HUES64 (cell line): ENCODE results near the gene BTAF1.

Experiments used
- H3K27ac ChIP-seq: 2 replicates; pipeline ENCODE4 v1.7.0; 2013; ENCODE audit warnings: low read depth, low read length, inconsistent platforms
- H3K27me3 ChIP-seq: 2 replicates; pipeline ENCODE4 v1.6.1; 2013; ENCODE audit warnings: mild to moderate bottlenecking, low read length; ENCODE audit not compliant: insufficient read depth
- H3K36me3 ChIP-seq: 2 replicates; pipeline ENCODE4 v1.6.1; 2013; ENCODE audit warnings: mild to moderate bottlenecking, low read length; ENCODE audit not compliant: insufficient read depth
- H3K4me1 ChIP-seq: 2 replicates; pipeline ENCODE4 v1.6.1; 2013; ENCODE audit warnings: mild to moderate bottlenecking, low read length, moderate library complexity; ENCODE audit not compliant: insufficient read depth
- H3K4me3 ChIP-seq: 2 replicates; pipeline ENCODE4 v1.5.1; 2013; ENCODE audit warnings: mild to moderate bottlenecking, low read length, moderate library complexity
- H3K9ac ChIP-seq: 2 replicates; pipeline ENCODE4 v1.6.1; 2013; ENCODE audit warnings: mild to moderate bottlenecking, low read depth, low read length
- H3K9me3 ChIP-seq: 2 replicates; pipeline ENCODE4 v1.6.1; 2013; ENCODE audit warnings: low read depth, low read length; ENCODE audit not compliant: insufficient read depth
- WGBS: fragments of 150-250, 120-280 bp; methylation state at CpG from one replicate; pipeline ENCODE4 v1.1.7; 2013; ENCODE audit warnings: missing lambda C conversion rate; 5-methylcytosine and 5-hydroxymethylcytosine counted together

Gene BTAF1

DNA sequence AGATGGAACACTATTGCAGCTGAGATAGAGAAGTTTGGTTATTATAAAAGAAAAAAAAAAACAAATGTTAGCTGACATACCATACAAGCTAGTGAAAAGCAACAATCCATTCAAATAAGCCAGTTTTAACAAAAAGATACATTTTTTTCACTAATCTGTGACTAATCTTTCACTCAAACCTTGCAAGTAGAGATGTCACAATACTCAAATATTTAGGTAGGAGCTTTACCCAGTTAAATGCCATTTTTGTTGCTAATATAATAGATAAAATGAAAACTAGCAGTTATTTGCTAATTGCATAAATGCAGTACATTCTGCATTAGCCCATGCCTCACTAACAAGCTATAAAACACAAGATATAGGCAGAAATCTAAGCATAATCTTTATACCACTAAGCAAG lies 123.6 kb downstream of the BTAF1 start:
- H3K9ac ChIP-seq, result no peak overlapping the region
- no peaks in the 10 kb centered on the region for H3K36me3 ChIP-seq
- H3K4me1 ChIP-seq, result peaks cover 8% of the 10 kb centered on the region; the same call in 1 of the 2 replicates
- no peak overlapping the region for H3K4me3 ChIP-seq
- H3K27ac ChIP-seq, result no peak overlapping the region
- peaks cover 6% of the 10 kb centered on the region; the same call in 1 of the 2 replicates for H3K27me3 ChIP-seq
- no peaks in the 10 kb centered on the region for H3K9me3 ChIP-seq

DNA sequence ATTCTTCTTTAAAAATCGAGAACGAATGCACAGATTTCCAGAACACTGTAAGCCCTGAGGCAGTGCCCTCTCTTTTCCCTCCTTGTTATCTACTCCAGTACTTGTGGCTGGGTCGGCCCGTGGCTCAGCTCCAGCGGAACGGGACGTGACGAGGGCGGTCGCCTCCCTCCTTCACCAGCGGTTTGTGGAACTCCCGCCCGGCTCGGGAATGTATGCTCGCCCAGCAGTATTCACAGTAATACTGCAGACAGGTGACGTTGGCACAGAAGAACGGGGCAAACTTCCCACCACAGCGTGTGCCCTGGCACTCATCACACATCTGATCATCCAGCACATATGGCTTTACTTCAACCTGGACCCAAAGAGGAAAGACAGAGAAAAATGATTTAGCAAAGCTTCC lies 128.5 kb downstream of the BTAF1 start:
- Histone ChIP-seq H3K9ac (no peak overlapping the region), H3K27ac (no peak overlapping the region), H3K4me1 (no peaks in the 10 kb centered on the region), H3K36me3 (no peaks in the 10 kb centered on the region), H3K27me3 (no peaks in the 10 kb centered on the region), H3K9me3 (no peaks in the 10 kb centered on the region), H3K4me3 (no peak overlapping the region)
- 95% methylated on average over 18 of the region's 18 CpGs for WGBS

DNA sequence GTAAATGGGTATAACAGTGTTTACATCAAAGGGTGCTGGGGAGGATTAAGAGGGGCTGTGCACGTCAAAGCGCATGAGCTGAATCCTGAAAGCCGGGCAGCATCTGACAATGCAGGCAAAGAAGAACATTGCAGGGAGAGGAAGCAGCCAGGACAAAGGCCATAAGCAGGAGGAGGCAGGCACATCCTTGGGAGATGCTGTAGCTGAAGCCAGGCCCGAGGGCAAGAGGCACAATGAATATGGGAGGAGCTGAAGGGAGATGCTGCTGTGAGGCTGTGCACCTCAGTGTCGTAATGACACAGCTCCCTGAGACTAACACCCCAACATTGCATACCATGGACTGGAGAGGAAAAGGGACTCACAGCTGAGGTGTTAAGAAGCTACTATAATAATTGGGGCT lies 129.2 kb downstream of the BTAF1 start:
- no peaks in the 10 kb centered on the region for H3K4me1 ChIP-seq
- no peak overlapping the region for H3K4me3 ChIP-seq
- H3K27me3 ChIP-seq, result no peaks in the 10 kb centered on the region
- no peak overlapping the region for H3K9ac ChIP-seq
- no peaks in the 10 kb centered on the region for H3K9me3 ChIP-seq
- H3K27ac ChIP-seq, result no peak overlapping the region
- H3K36me3 ChIP-seq, result no peaks in the 10 kb centered on the region
- WGBS, result 74% methylated on average over 4 of the region's 5 CpGs

DNA sequence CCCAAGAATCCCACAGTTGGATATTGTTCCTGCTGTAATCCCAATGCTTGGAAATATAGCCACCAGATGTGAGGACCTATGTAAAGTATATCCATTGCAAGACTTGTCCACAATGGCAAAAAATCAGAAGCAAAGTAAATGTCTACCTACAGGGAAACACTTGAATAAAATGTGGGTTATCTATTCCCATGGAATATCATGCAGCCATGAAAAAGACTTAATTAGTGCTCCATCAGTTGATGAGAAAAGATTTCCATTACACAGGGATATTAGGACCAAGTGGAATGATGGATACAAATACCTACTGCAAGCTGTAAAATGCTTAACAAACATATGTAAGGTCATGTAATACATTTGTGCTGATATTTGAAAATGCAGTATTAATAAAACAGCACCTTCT lies 131.2 kb downstream of the BTAF1 start:
- H3K27me3 ChIP-seq, result no peaks in the 10 kb centered on the region
- H3K36me3 ChIP-seq, result no peaks in the 10 kb centered on the region
- H3K4me1 ChIP-seq, result no peaks in the 10 kb centered on the region
- no peaks in the 10 kb centered on the region for H3K9me3 ChIP-seq
- no peak overlapping the region for H3K27ac ChIP-seq
- H3K4me3 ChIP-seq, result no peak overlapping the region
- no peak overlapping the region for H3K9ac ChIP-seq

DNA sequence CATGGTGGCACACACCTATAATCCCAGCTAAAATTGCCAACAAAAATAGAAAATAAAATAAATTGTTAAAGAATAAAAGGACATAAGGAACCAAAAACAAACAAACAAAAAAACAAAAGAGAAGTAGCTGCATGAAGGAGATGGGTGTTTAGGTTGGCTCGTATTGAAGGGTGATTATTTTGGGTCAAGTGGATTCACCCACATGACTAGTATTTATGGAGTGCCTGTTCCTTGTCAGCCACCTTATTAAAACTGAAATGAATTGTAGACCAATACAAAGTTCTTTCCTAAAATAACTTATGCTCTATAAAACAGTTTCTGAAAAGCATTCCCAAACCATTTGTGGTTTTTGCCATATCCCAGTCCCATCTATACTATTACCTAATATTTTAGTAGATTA lies 138.7 kb downstream of the BTAF1 start:
- H3K4me1 ChIP-seq, result no peaks in the 10 kb centered on the region
- H3K36me3 ChIP-seq, result no peaks in the 10 kb centered on the region
- no peak overlapping the region for H3K27ac ChIP-seq
- 78% methylated on average over 1 of the region's 1 CpG for WGBS
- H3K9ac ChIP-seq, result no peak overlapping the region
- H3K9me3 ChIP-seq, result no peaks in the 10 kb centered on the region
- no peak overlapping the region for H3K4me3 ChIP-seq
- no peaks in the 10 kb centered on the region for H3K27me3 ChIP-seq

DNA sequence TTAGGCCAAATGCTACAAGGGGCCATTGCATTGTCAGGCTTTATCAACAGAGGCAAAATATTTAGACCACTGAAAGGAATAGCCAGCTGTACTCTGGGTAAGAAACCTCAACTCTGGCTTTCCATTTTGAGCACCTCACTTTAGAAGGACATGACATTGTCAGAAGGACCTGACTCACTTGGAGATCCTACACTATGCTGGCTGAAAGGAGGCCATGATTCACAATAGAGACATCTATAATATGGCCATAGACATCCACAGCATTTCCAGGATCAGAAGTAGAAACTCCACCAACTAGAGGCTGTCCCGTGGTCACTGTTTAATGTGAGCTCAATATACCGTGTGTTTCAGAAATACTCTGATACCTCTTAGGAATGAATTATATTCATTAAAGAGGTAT lies 140.9 kb downstream of the BTAF1 start:
- Histone ChIP-seq H3K9ac (no peak overlapping the region), H3K27me3 (no peaks in the 10 kb centered on the region), H3K27ac (no peak overlapping the region), H3K9me3 (no peaks in the 10 kb centered on the region), H3K4me3 (no peak overlapping the region), H3K36me3 (no peaks in the 10 kb centered on the region), H3K4me1 (no peaks in the 10 kb centered on the region)
- WGBS, result 100% methylated on average over 1 of the region's 2 CpGs

DNA sequence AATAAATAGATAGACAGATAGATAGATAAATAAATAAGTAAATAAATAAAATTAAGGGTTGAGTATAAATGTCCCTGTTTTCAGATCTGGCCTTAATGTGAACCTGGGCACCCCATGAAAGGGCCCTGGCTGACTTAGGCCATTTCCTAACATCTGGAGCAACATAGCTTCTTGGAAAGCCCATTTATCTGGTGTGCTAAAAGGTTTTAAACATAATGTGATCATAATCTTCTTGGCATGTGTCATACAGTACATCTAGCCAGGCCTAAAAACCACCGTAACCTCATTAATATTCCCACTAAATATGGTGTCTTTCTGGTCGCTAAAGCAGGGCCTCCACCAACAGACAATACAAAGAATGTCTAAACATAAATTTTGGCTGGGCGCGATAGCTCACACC lies 142.8 kb downstream of the BTAF1 start:
- H3K36me3 ChIP-seq, result no peaks in the 10 kb centered on the region
- no peak overlapping the region for H3K4me3 ChIP-seq
- H3K27me3 ChIP-seq, result no peaks in the 10 kb centered on the region
- H3K4me1 ChIP-seq, result no peaks in the 10 kb centered on the region
- 98% methylated on average over 4 of the region's 4 CpGs for WGBS
- H3K9me3 ChIP-seq, result no peaks in the 10 kb centered on the region
- H3K27ac ChIP-seq, result no peak overlapping the region
- no peak overlapping the region for H3K9ac ChIP-seq

DNA sequence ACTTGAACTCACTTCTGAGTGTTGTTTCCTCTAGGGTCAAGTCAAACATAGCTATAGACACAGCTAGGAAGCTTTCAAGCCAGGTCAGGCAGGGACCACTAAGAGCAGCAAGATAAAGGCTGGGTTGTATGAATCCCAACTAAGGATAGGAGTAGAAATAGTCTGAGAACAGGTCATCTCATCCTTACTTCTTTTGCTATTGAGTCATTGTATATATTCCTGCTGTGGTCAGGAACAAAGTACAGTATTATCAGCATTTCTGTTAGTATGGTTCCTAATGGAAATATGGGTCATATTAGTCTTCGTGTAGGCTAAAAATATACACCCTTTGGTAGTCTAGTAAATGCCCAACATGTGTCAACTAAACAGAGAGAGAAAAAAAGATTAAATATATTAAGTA lies 145.3 kb downstream of the BTAF1 start:
- Histone ChIP-seq H3K27me3 (no peaks in the 10 kb centered on the region), H3K4me3 (no peak overlapping the region), H3K36me3 (no peaks in the 10 kb centered on the region), H3K27ac (no peak overlapping the region), H3K9ac (no peak overlapping the region), H3K9me3 (no peaks in the 10 kb centered on the region), H3K4me1 (no peaks in the 10 kb centered on the region)
- 100% methylated on average over 1 of the region's 1 CpG for WGBS

DNA sequence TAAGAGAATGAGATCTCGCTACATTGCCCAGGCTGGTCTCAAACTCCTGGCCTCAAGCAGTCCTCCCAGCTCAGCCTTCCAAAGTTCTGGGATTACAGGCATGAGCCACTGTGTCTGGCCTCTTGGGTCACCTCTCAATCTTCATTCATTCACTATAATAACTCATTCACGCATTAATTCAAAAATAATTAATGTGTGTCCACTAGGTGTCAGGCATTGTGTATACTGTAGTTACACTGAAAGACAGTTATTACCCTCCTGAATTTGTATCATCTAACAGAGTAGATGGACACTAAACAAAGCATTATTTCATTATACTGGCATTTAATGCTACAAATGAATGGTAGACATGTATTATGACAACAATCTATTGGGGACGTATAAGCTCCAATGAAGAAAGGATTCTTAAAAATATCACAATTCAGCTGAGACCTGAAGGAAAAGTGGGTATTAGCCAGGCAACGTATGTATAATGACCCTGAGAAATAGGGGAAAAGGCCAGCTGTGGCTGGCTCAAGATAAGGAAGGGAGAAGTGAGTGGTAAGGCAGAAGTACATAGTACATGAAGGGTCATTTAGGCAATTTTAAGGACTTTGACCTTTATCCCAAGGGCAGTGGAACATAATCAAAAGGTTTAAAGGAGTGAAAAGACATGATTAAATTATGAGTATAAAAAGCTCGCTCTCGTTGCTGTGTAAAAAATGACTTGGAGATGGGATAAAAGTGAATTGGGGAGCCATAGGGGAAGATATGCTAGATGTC lies 150.7 kb downstream of the BTAF1 start:
- WGBS, result 94% methylated on average over 5 of the region's 6 CpGs
- Histone ChIP-seq H3K36me3 (no peaks in the 10 kb centered on the region), H3K4me1 (0 out of 2 replicates have a peak, but pooled peaks cover 6% of the 10 kb centered on the region), H3K27me3 (no peaks in the 10 kb centered on the region), H3K4me3 (no peak overlapping the region), H3K9ac (no peak overlapping the region), H3K9me3 (no peaks in the 10 kb centered on the region), H3K27ac (no peak overlapping the region)

DNA sequence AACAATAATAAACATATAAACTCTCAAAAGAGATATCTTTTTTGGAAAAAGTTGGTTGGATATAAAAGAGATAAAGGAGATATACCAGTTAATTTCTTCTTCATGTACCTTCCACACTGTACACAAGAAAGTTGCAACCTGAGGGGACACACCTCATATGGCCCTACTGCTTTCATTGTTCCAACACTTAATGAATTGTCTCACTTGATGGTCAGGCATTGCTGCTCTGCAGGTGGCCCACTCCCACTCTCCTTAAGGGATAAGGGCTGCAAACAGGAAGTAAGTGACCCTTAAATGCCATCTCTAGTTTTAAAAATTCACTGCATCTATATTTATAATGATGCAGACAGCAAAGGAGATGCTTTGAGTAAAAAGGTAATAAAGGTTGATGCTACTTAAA lies 152.3 kb downstream of the BTAF1 start:
- H3K27ac ChIP-seq, result no peak overlapping the region
- no peaks in the 10 kb centered on the region for H3K36me3 ChIP-seq
- H3K9ac ChIP-seq, result no peak overlapping the region
- 0 out of 2 replicates have a peak, but pooled peaks cover 6% of the 10 kb centered on the region for H3K4me1 ChIP-seq
- H3K4me3 ChIP-seq, result no peak overlapping the region
- no peaks in the 10 kb centered on the region for H3K9me3 ChIP-seq
- H3K27me3 ChIP-seq, result no peaks in the 10 kb centered on the region

DNA sequence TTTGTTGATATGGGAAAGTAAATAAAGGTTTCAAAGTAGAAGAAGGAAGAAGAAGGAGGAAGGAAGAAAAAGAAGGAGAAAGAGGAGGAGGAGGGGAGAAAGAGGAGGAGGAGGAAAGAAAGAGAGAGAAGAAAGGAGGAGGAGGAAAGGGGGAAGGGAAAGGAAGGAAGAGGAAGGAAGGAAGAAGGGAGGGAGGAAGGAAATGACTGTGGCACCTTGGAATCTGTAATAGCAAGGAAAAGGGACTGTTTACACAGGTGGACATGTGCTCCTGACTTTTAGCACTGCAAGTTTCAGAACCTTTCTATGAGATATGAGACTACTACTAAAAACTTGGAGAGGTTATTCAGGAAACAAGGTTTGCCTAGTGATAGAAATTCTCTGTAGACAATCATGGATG lies 153.2 kb downstream of the BTAF1 start:
- H3K4me1 ChIP-seq, result 0 out of 2 replicates have a peak, but pooled peaks cover 6% of the 10 kb centered on the region
- no peak overlapping the region for H3K4me3 ChIP-seq
- no peak overlapping the region for H3K27ac ChIP-seq
- no peaks in the 10 kb centered on the region for H3K36me3 ChIP-seq
- H3K9me3 ChIP-seq, result no peaks in the 10 kb centered on the region
- H3K9ac ChIP-seq, result no peak overlapping the region
- no peaks in the 10 kb centered on the region for H3K27me3 ChIP-seq

DNA sequence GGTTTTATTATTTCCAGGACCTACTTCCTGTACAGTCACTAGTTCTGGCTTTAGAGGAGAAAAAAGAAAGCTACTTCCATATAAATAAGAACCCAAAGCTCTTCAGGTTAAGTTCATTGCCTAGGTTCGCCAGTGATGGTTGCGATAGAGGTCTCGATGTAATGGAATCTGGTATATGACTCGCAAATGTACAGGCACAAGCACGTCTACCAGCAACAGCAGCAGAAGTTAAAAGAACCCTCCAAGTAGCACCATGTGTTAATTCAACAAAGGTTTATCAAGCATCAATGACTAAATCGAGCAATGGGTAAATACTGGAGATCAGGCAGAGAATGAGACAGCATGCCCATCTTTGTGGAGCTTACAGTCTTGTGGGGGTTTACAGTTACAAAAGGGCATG lies 155.4 kb downstream of the BTAF1 start:
- Histone ChIP-seq H3K9me3 (no peaks in the 10 kb centered on the region), H3K27ac (no peak overlapping the region), H3K36me3 (no peaks in the 10 kb centered on the region), H3K4me3 (no peak overlapping the region), H3K27me3 (no peaks in the 10 kb centered on the region), H3K9ac (no peak overlapping the region), H3K4me1 (0 out of 2 replicates have a peak, but pooled peaks cover 6% of the 10 kb centered on the region)
- WGBS, result 91% methylated on average over 6 of the region's 6 CpGs
